Measurements from ENCODE around the gene CES2.
"Not testable (repeated sequence)": the region's sequence is repeated elsewhere in the genome, so short reads cannot be mapped to it uniquely, and the experiment has no call there.

CES2 gene

DNA sequence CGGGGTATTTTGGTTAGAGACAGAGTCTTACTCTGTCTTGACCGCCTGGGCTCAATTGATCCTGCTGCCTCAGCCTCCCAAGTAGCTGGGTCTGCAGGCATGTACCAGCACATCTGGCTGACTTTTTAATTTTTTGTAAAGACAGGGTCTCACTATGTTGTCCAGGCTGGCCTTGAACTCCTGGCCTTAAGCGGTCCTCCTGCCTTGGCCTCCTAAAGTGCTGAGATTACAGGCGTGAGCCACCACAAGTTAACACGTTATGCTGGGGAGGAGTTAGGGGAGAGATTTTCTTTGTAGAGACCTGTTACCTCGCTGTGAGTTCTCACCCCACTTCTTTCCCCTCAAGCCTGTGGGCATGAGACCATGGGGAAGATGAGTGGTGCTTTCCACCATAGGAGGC, 51.2 kb downstream of the CES2 start:
- DNase-seq: no peak

- no peak for DNase-seq
Measured at GRCh38 chr16:66988197-66988788, 53.0 kb downstream of the CES2 start, which contains the start of gene CES4A. Gene CES4A (plus strand): TSS chr16:66988589. CDS start chr16:66988773, 184 bp downstream.

GRCh38 chr16:66991545-66992077, 56.3 kb downstream of the CES2 start:
- no peak for DNase-seq

DNA sequence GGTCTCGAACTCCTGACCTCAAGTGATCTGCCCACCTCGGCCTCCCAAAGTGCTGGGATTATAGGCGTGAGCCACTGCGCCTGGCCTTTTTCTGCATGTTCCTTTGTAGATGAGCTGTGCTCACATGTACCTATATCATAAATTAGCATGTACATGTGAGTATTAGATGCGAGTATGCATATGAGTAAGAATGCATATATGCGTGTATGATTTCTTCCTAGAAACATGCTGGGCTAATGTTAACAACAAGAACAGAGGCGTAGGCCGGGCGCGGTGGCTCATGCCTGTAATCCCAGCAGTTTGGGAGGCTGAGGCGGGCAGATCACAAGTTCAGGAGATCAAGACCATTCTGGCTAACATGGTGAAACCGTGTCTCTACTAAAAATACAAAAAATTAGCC, 58.2 kb downstream of the CES2 start:
- DNase-seq: not testable (repeated sequence)

Data from NCI-H2081 (cell line).